NOMO-1 treated with dmso at 0.1 percent for 144 hours (cell line): Measurements from ENCODE around the gene ZNF22.

ENCODE experiments used
- DNase-seq: peaks from one replicate; lab custom pipeline; 2025; ENCODE audit not compliant: unreplicated experiment; lab: John Stamatoyannopoulos, UW

Gene ZNF22

DNA sequence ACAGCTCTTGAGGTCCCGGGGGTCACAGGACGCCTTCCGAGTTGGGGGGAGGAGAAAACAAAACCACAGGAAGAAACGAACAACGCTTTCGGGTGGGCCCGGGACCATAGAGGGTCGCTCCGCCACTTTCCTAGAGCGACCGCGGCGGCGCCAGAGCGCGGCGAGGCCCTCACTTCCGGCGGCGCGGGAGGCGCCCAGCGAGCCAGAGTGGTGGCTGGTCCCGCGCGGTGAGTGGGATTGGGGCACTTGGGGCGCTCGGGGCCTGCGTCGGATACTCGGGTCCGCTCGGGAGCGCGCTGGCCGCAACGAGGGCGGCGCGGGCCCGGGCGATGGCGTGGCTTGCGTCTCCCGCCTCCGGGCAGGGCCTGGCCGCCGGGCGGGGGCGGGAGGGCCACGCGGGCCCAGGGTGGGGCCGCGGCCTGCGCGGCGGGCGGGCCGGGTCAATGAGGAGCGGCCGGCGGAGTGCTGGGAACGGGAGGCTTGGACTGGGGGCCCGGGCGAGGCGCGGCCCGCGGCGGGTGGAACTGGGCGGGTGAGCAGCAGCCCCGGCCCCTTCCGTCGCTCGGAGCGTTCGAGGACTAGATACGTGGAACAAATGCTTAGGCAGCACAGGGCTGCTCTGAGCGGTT lies at the start of gene ZNF22:
TSS of gene ZNF22 (plus strand) at position 172 of the 629 bp plus-strand sequence. CDS start 2,446 bp downstream, outside the sequence.
- peak; percentile 84 for DNase-seq

DNA sequence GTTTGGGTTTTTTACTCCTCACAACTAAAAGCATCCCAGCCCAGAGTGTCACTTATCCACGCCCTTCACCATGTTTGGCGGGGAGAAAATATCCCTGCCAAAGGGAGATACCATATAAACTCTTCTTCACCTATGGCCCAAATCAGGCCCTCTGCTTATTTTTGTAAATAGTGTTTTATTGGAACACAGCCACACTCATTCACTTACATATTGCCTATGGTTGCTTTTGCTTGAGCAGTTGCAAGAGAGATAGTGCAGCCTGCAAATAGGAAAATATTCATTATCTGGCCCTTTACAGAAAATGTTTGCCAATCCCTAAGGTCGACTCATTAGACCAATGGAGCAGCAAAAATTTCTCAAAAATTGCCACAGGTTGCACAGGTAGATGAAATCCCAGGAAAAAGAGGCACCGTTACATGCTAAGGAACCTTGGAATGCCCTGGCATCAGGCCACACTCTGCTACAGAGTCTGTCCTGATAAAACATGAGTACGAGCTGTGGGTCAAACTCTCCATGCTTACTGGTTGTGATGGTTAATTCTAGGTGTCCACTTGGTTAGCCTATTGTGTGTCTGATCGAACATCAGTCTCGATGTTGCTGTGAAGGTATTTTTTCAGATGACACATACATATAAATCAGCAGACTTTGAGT lies 49.0 kb upstream of the ZNF22 start:
- no peak for DNase-seq

DNA sequence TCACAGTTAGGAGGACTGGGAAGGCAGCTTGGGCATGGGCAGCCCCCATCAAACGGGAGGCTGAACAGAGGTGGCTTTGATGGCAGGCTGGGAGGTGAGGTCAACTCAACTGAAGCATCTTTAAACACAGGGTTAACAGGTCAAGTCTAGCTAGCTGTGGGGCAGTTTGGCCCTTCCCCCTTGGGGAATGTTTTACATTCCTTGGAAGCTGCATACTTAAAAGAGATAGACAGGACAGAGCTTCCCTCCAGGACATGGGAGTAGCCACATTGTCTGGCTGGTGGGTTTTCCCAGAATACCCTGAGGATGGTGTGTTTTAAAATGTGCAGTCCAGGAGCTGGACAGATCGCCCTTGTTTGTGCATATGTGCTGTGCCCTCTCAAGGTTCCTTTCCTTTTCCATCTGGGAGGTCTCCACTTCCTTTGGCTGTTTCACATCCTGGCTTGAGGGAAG lies 47.9 kb upstream of the ZNF22 start:
- no peak for DNase-seq

DNA sequence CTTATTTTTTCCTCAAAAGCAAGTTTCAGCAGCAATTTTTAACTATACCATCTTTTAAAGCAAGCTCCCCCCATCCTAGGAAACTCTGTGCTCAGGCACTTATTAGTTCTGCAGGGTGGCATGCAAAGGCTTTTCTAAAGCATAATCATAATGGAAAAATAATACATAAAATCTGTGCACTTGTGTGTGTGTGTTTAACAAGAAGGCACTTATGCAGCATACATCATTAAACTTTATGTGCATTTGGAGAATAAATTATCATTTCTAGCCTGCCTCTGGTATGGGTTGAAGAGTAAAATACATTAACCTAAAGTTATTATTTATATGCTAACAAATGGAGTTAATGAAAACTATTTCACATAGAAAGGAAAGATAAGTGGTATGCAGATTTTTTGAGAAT lies 46.7 kb upstream of the ZNF22 start:
- no peak for DNase-seq

DNA sequence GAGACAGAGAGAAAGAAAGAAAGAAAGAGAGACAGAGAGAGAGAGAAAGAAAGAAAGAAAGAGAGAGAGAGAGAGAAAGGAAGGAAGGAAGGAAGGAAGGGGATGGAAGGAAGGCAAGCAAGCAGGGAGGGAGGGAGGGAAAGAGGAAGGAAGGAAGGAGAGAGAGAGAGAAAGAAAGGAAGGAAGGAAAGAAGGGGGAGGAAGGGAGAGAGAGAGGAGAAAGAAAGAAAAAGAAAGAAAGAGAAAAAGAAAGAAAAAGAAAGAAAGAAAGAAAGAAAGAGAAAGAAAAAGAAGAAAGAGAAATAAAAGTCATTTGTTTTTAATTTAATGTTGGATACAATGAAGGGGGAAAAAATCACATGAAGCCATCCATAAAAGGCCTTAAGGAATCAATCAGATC lies 45.8 kb upstream of the ZNF22 start:
- no peak for DNase-seq

DNA sequence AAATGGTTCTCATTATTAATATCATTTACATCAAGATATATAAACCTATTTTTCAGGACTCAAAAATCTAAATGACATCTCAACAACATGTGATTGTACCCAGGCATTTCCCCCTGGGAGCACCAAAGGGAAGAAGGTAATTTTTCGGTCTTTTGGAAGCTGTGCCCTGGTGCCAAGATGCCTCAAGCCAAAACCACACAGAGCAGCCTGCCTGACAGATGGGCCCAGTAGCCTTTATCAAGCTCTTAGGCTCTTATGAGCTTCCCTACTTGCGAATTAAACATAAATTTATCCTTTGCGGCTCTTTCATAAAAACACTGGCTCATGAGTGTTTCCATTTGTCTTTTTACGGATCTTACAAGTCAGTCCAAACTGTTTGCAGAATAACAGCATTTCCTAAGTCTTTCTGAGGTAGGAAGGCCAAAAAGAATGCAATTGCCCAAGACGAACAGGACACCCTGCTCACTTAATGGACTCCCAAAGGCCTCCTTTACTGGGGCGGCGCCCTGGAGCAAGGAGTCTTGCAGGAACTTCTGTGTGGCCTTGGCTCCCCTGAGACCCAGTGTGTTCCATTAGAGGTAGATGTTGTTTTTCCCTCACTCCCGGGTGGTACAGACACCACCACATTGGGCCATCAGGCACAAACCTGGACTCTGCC lies 45.2 kb upstream of the ZNF22 start:
- DNase-seq: no peak

DNA sequence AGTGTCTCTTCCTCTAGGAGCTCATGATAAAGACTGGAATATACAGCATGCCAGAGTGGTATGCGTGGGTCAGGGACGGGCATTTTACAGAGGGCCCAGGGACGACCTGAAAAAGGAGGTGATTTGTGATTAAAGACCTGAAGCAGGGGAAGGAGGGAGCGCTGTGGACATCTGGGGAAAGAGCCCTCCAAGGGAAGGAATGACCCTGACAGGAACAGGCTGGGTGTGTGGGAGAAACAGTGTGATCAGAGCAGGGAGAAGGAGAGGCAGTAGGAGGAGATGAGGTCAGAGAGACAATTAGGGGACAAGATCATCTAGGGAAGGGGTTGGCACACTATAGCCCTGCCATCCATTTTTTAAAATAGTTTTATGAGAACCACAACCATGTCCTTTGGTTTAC lies 44.5 kb upstream of the ZNF22 start:
- DNase-seq: no peak

DNA sequence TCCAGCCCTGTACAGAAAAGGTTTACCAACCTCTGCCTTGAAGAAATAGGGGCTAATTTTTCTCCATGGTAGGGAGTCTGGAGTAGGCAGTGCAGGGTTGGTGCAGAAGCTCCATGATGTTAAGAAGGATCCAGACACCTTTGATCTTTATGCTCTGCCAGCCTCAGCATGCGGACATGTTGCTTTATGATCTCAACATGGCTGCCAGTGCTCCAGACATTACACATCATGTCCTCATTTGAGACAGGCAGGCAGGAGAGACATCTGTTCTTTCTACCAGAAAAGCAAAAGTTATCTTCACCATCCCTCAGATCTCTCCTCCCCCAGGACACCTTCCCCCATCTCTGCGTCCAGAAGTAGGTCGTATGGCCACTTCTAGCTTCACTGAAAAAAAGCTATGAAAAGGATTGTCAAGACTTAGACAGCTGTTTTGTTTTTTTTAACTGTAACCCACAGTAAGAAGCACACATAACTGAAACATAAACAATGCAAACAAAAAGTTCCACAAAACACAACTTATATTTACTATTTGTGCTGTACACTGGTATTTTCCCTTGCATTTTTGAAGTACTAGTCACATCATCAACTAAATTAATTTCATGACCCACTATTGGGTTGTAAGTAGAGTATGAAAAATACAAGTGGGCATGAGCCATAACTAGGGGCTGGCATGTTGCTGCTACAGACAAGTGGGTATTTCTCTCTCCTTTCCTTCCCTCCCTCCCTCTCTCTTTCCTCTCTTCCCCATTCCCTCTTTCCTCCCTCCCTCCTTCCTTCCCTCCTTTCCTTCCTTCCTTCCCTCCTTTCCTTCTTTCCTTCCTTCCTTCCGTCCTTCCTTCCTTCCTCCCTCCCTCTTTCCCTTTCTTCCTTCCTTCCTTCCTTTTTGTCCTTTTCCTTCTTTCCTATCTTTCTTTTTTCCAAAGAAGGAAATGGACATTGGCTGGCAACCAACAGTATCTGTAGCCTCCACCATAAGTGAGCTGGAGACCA lies 43.7 kb upstream of the ZNF22 start:
- DNase-seq: no peak

DNA sequence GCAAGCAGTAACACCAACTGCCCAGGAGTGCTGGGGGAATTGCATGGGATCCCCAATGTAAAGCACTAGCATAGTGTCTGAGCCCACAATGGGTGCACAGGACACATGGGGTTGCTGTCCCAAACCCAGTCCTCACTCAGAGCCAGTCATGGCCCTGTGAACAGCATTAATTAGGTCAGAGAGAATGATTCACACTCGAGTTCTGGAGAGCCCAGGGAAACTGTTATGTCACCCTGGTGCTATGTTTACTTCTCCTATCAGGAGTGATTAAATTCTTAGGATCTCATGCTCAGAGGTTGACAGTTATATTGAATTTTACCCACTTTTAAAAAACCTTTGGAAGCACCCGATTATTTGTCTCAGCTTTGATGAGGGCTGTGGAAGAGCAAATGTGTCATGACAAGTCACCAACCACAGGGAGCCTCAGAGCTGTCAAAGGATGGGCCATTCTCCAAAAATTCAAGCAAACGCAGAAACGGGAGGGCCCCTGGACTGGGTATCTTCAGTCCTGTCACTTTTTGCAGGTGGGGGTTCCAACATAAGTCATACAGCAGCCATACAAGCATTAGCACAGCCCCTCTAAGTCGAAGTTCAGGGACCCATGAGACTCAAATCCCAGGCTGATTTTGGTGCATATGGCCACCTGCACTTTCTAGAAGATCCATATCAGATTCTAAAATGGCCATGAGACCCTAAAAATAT lies 42.4 kb upstream of the ZNF22 start:
- no peak for DNase-seq

DNA sequence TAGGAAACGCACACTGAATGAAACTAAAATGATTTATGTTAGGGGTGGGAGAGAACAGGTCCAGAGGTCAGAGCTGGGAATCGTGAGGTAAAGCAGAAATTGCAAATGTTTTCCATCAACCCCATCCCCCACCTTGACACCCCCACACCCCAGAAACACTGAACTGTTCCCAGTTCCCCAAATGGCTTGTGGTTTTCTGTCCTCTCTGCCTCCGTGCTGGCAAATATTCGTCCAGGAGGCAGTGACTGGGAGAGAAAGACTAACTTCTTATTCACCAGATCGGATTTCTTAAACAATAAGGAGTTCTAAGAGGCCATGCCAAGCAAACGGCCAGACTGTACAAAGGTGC lies 41.9 kb upstream of the ZNF22 start:
- DNase-seq: no peak

DNA sequence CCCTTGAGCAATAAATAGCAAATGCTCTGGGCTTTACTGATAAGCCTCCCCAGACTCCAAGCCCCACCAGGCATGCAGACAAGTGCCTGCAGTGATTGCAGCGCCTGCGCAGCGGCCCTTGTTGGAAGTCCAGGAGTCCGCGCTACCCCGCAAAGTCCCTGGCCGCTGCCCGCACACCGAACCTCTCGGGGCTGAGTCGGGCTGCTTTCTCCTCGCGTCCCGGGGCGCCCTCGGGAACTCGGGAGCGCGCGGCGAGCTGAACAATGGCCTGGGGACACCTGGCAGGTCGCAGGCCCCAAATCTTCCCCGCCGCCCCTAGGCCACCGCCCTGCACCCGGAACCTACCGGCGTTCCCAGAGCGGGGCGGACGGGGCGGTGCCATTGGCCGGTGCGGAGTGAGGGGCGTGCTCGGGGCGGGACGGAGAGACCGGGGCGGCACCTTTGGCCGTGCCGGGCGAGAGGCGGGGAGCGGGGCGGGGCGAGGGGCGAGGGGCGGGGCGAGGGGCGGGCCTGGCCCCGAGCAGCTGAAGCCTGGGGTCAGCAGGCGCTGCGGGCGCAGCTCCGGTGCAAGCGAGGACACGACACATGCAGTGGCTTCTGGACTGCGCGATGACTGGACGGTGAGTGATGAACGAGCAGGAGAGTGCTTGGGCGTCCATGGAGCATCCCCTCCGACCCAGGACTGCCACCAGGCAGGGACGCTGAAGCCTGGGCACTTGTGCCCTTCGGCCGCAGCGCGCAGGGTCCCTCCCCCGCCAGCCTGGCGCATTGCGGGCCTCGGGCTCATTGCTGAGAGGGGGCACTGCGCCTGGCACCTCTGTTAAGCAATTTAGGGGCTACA lies 41.3 kb upstream of the ZNF22 start, which contains the start of gene RASSF4:
TSS of gene RASSF4 (plus strand) at position 556 of the 841 bp plus-strand sequence. CDS start 10,401 bp downstream, outside the sequence.
- peak; percentile 84 for DNase-seq

DNA sequence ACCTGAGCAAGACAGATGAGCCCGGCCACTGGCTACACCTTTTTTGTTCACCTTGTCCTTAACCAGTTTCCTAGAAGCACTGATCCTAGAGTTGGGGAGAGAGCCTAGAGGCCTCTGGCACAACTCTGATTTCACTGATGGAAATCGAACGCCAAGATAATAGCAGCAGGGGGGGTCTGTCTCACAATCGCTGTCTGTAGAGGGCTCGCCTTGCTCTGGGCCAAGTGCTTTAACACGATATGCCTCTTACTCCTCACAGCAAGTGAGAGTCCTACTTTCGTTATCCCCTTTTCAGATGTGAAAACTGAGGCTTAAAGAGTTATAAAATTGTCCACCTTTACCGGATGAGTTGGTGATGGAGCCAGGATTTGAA lies 40.6 kb upstream of the ZNF22 start:
- DNase-seq: no peak

DNA sequence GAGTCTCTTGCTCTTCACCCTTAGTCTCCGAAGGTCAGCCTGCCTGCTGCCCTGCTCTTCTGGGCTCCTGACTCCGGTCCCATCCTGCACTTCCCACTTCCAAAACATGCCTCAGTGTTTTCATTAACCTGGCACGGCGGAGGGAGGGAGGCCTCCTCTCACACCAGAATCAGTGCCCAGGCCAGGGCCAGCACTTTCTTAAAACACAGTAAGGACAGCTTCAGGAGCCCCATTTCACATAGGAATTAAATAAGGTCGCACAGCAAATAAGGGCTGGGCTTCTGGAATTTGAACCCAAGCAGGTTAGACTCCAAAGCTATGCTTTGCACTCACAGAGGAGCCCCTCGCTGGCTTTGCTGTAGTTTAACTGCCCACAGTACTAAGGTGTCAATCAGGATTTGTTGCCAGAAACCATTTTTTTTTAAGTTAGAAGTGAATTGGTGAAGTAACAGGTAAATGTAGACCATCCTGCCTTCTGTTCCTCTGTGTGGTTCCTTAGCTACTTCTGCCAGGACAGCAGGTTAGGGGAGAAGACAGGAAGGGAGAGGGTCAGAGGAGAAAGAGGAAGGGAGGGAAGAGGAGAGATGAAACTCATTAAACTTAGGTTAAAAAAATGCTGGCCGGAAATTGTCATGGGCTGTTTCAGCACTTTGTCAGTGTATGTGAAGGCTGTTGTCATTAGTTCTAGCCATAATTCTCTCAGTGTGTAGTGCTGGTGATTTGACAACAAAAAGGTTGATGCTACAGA lies 40.1 kb upstream of the ZNF22 start:
- DNase-seq: peak; percentile 34

DNA sequence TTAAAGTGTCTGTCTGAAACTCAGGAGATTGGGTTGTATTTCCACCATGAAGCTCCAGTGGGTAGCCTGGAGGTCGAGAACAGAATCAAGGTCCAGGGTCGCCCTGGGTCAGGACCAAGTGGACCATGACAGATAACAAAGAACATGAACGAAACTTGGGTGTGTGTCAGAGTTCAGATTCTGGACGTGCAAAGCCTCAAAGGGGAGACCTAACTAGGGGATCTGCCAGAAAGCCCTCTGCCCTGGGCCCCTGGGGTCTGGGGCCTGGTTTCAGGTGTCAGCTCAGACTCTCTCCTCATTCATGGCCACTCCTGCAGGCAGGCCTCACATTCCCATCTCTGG lies 39.5 kb upstream of the ZNF22 start:
- no peak for DNase-seq

DNA sequence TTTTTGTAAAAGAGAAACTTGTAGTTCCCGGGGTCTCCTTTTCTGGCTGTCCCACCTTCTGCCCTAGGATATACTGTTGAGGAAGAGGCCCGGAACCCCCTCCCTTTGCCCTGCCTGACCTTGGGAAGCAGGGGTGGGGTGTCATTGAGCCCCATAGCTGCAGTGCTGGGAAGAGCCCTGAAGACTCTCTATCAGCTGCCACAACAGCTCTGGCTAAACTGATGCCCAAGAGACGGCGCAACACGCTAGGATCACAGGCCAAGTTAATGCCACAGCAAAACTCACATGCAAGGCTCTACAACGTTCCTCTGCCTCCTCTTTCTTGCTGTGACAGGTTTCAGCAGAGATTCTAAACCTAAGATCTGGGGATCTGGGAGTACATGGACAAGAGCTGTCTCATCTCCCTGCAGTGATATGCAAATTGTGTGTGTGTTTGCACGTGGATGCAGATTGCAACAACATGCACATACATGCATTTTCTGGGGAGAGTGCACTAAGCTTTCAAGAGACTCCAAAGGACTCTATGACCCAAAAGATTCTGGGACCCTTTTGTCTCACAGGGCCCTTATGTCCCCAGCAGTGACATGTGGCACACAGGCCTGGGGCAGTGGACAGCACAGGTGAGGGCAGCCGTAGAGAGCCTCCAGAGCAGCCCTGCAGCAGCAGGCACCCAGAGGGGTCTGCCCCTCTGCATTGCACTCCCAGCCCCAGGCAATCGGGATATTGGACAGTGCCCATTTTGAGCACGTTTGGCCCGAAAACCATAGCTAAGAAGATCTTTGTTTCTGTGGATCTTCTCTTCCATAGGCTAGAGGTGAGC lies 38.6 kb upstream of the ZNF22 start:
- DNase-seq: no peak

DNA sequence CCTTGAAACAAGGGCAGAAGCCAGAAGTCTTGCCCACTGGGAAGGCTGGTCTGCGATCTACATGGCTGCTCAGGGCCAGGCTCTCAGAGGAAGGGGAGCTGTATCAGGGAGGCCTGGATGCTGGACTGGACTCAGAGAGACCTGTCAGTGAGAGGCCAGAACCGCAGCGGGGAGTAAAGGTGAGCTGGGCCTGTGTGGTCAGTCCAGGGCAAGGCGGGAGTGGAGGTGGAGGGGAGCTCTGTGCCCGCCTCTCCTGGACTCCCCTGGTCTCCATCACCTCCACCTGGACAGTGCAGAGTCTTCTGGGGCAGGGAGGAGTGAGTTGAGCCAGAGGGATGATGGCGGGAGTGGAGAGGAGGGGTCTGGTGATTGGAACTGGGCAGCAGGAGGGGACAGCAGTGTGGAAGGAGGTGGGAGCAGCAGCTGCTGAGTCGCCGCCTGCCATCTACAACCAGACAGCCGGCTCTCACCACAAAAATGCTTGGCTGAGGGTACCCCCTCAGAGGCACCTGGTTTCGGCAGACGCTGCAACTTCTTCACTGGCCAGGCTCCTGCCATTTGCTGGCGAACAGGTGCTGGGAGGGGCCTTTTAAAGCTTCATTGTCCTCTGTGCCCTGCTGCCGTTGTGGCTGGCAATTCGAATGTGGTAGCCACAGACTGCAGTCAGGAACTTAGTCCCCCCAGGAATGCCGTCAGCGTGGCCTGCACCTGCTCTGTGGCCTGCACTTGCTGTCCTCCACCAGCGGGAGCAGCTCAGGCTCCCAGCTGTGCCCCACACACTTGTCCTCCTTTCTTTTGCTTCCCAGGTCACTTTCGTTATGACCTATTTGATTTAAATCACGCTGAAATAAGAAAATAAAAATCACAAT lies 37.6 kb upstream of the ZNF22 start:
- no peak for DNase-seq
